Prostate gland (tissue), 2 donors: Measurements from ENCODE around the gene TRAK1.

Experiments used
- POLR2AphosphoS5 ChIP-seq: sonication (generic); formaldehyde crosslinking; IDR thresholded peaks from one replicate; pipeline ENCODE4 v1.6.1; 2017; ENCODE audit warnings: antibody characterized with exemption
- TF ChIP-seq, protein P1 (sequence below), 4 experiments: fragments of 200-600 bp in 2 of 4; fragments of 450-650 bp in 2 of 4; sonication (generic) in 2 of 4; IDR thresholded peaks; 1 replicate in 3 of 4; 2 replicates in 1 of 4; pipeline ENCODE4 v1.5.1; 2016 to 2019; ENCODE audit warnings: antibody characterized with exemption in 4 of 4, mild to moderate bottlenecking in 2 of 4, moderate library complexity in 2 of 4

DNA sequence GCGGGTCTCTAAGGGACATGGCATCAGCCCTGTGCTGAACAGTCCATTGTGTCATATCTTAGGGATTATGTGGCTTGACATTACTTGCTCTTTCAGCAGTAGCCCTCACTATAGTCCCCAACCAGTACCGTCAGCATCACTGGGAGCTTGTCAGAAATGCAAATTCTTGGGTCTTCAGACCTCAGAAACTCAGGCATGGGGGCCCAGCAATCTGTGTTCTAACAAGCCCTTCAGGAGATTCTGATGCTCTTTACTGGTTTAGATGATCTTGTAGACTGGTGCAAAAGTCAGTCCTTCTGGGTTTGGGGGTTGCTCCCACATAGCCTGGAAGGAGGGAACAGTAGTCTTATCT, 39.0 kb upstream of the TRAK1 start:
- TF ChIP-seq, protein P1, sequence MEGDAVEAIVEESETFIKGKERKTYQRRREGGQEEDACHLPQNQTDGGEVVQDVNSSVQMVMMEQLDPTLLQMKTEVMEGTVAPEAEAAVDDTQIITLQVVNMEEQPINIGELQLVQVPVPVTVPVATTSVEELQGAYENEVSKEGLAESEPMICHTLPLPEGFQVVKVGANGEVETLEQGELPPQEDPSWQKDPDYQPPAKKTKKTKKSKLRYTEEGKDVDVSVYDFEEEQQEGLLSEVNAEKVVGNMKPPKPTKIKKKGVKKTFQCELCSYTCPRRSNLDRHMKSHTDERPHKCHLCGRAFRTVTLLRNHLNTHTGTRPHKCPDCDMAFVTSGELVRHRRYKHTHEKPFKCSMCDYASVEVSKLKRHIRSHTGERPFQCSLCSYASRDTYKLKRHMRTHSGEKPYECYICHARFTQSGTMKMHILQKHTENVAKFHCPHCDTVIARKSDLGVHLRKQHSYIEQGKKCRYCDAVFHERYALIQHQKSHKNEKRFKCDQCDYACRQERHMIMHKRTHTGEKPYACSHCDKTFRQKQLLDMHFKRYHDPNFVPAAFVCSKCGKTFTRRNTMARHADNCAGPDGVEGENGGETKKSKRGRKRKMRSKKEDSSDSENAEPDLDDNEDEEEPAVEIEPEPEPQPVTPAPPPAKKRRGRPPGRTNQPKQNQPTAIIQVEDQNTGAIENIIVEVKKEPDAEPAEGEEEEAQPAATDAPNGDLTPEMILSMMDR (IDR thresholded peaks at IDR 0.05): no peak
- no peak for TF ChIP-seq POLR2AphosphoS5
